ENCODE results near the gene TNS2.

TNS2 gene

DNA sequence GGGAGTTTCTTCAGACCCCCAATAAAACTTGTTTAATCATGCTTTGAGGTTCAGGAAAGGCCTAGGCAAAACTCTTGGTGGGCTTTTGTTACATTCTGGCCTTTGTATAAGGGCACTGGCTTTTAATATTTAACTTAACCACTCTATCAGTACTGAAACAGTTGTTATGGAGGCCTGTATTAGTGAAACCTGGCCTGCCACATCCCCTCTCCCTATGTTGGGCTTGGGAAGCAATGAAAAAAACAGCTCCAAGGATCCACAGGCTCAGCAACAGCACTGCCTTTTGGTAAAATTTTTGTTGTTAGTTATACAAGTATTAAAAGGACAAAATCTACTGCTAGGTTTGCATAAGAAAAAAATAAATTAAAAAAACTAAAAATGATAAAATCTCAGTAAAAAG, 64.1 kb downstream of the TNS2 start:
- no peak for DNase-seq
